Left lung (tissue), 14 donors: ENCODE measurements around the gene KMT5B. TPM values are rescaled to one million over a fixed set of nuclear protein-coding genes. Genes with fewer than 3 reads are reported as not detected.

Experiments
- ATAC-seq: fragments of 200-7000 bp; cut with Tn5 transposase; one replicate; pipeline ENCODE4 v1.9.1; 2020; ENCODE audit warnings: moderate library complexity
- DNase-seq, 4 donors: peaks; one replicate each; pipeline ENCODE4 v3.0.0-alpha.2; 2013 to 2020
- H3K27ac ChIP-seq, 2 donors: fragments of 200-600 bp; sonication (generic) in 1 of 2; one replicate each; pipeline versions ENCODE4 v1.5.0 to v1.8.0; 2020 to 2021
- H3K27me3 ChIP-seq, 2 donors: fragments of 200-600 bp; sonication (generic) in 1 of 2; one replicate each; pipeline versions ENCODE4 v1.5.0 to v1.8.0; 2020 to 2021
- H3K36me3 ChIP-seq, 2 donors: fragments of 200-600 bp; sonication (generic) in 1 of 2; one replicate each; pipeline versions ENCODE4 v1.5.0 to v1.8.0; 2020 to 2021
- H3K4me1 ChIP-seq, 2 donors: fragments of 200-600 bp; one replicate each; pipeline ENCODE4 v1.8.0; 2021
- H3K4me3 ChIP-seq, 2 donors: fragments of 200-600 bp; sonication (generic) in 1 of 2; one replicate each; pipeline versions ENCODE4 v1.5.0 to v1.8.0; 2020 to 2021; ENCODE audit warnings: mild to moderate bottlenecking in 1 of 2
- H3K9me3 ChIP-seq, 2 donors: fragments of 200-600 bp; sonication (generic) in 1 of 2; one replicate each; pipeline versions ENCODE4 v1.5.0 to v1.8.0; 2020 to 2021
- CTCF ChIP-seq, 2 donors: fragments of 200-600 bp; sonication (generic) in 1 of 2; IDR thresholded peaks; one replicate each; pipeline versions ENCODE4 v1.5.0 to v1.8.0; 2021; ENCODE audit warnings: antibody characterized with exemption in 2 of 2
- intact Hi-C, 2 donors: fragments of 100-400 bp; cut with DNase I; formaldehyde crosslinking; loops; one replicate each; pipeline versions ENCODE4 v1.11.2 to v1.14.2; 2022
- long read RNA-seq, 12 donors: library from polyadenylated mRNA in 2 of 12; unstranded in 2 of 12; transcript quantifications; one replicate each; pipeline ENCODE4 v2.0.0 and lab custom pipeline, GENCODE V29; 2019 to 2026
- polyA plus RNA-seq, 6 donors: library from polyadenylated mRNA; unstranded; fragments of 120-200 nt; gene quantifications; one replicate each; pipeline ENCODE4 v1.2.1, GENCODE V29; 2013; ENCODE audit not compliant: insufficient read length in 6 of 6
- total RNA-seq, 2 donors: library from RNA; stranded (reverse); fragmentation: NEBNext Ultra II Directional; extraction: Animal tissue kit (Norgen Biotek cat#: 25700); gene quantifications; one replicate each; pipeline ENCODE4 v1.2.1, GENCODE V29; 2021
- donor health status: DM: no; HTN: yes; CAD: no.
- donor health status: DM: no; HTN: no; CAD: no.

KMT5B gene
- 10 to 100 TPM; 36.0 to 38.2 TPM for total RNA-seq
- polyA plus RNA-seq, result 10 to 100 TPM; 84.6 to 91.7 (median 88.4) TPM
- long read RNA-seq, donor 1, partial matches to known transcripts, result 12 of 18 reads
- long read RNA-seq, donor 1, other reads (novel, unspliced or antisense), result 5 of 18 reads
- long read RNA-seq, donor 2, partial matches to known transcripts, result 12 of 15 reads
- long read RNA-seq, donor 2, other reads (novel, unspliced or antisense), result 0 of 15 reads
- long read RNA-seq, donor 3, result 0 reads
- long read RNA-seq, donor 4, partial matches to known transcripts, result 1 of 3 reads
- long read RNA-seq, donor 4, other reads (novel, unspliced or antisense), result 2 of 3 reads
- long read RNA-seq, donor 5, partial matches to known transcripts, result 0 of 2 reads
- long read RNA-seq, donor 5, other reads (novel, unspliced or antisense), result 0 of 2 reads
- long read RNA-seq, donor 6, partial matches to known transcripts, result 5 of 5 reads
- long read RNA-seq, donor 6, other reads (novel, unspliced or antisense), result 0 of 5 reads
- long read RNA-seq, donor 7, partial matches to known transcripts, result 6 of 6 reads
- long read RNA-seq, donor 7, other reads (novel, unspliced or antisense), result 0 of 6 reads
- long read RNA-seq, donor 8, partial matches to known transcripts, result 0 of 2 reads
- long read RNA-seq, donor 8, other reads (novel, unspliced or antisense), result 0 of 2 reads
- long read RNA-seq, donor 9, result 0 reads
- long read RNA-seq, donor 10, partial matches to known transcripts, result 0 of 3 reads
- long read RNA-seq, donor 10, other reads (novel, unspliced or antisense), result 3 of 3 reads
- long read RNA-seq, donor 11, partial matches to known transcripts, result 0 of 3 reads
- long read RNA-seq, donor 11, other reads (novel, unspliced or antisense), result 0 of 3 reads
- long read RNA-seq, donor 12, partial matches to known transcripts, result 0 of 1 reads
- long read RNA-seq, donor 12, other reads (novel, unspliced or antisense), result 0 of 1 reads

GRCh38 chr11:68213135-68213515 is at the start of gene KMT5B:
TSS of gene KMT5B (minus strand) at chr11:68213296. CDS start at chr11:68190076, 23,220 bp downstream.
- Histone ChIP-seq H3K27ac (peak within 1 kb of the TSS; percentile 99), H3K27me3 (peaks cover 0 to 6% of the 10 kb centered on the region in 2 donors), H3K4me3 (peak within 1 kb of the TSS; percentile 77 to 83), H3K36me3 (no peaks in the 10 kb centered on the region), H3K4me1 (peaks cover 21 to 49% of the 10 kb centered on the region in 2 donors), H3K9me3 (no peaks in the 10 kb centered on the region)
- no peak for TF ChIP-seq CTCF (IDR thresholded peaks at IDR 0.05)
- intact Hi-C loops, result no loop called here
- DNase-seq, result peak in 3 of 4 donors; percentile 45 to 71 (median 70)
- ATAC-seq, result no peak

GRCh38 chr11:68262544-68262827 is 49.4 kb upstream of the KMT5B start:
- ATAC-seq, result no peak
- no peak overlapping the region for H3K4me3 ChIP-seq
- no peak overlapping the region for H3K27ac ChIP-seq
- peaks cover 0 to 64% of the 10 kb centered on the region in 2 donors for H3K36me3 ChIP-seq
- peaks cover 4 to 6% of the 10 kb centered on the region in 2 donors for H3K4me1 ChIP-seq
- no peak for TF ChIP-seq CTCF (IDR thresholded peaks at IDR 0.05)
- no peaks in the 10 kb centered on the region for H3K27me3 ChIP-seq
- H3K9me3 ChIP-seq, result no peaks in the 10 kb centered on the region
- intact Hi-C loops, result loop anchor here in 1 of 2 donors (5.0 kb wide), 1 partner anchor 120 kb away; no protein-coding TSS in a partner anchor
- no peak for DNase-seq

- Histone ChIP-seq H3K9me3 (no peaks in the 10 kb centered on the region), H3K36me3 (peaks cover 0 to 58% of the 10 kb centered on the region in 2 donors), H3K4me3 (no peak overlapping the region), H3K4me1 (peaks cover 6 to 11% of the 10 kb centered on the region in 2 donors), H3K27ac (no peak overlapping the region), H3K27me3 (no peaks in the 10 kb centered on the region)
- DNase-seq (no peak), ATAC-seq (no peak)
- intact Hi-C loops, result loop anchor here in 1 of 2 donors (5.0 kb wide), 1 partner anchor 120 kb away; no protein-coding TSS in a partner anchor
- no peak for TF ChIP-seq CTCF (IDR thresholded peaks at IDR 0.05)
Observed at GRCh38 chr11:68261749-68262543, 48.9 kb upstream of the KMT5B start.

- Histone ChIP-seq H3K4me3 (no peak overlapping the region), H3K36me3 (peaks cover 0 to 49% of the 10 kb centered on the region in 2 donors), H3K9me3 (no peaks in the 10 kb centered on the region), H3K4me1 (peaks cover 6 to 11% of the 10 kb centered on the region in 2 donors), H3K27me3 (no peaks in the 10 kb centered on the region), H3K27ac (no peak overlapping the region)
- no peak for TF ChIP-seq CTCF (IDR thresholded peaks at IDR 0.05)
- intact Hi-C loops, result loop anchor here in 1 of 2 donors (5.0 kb wide), 1 partner anchor 121 kb away; no protein-coding TSS in a partner anchor
- no peak for DNase-seq
- no peak for ATAC-seq
Observed at GRCh38 chr11:68261006-68261405, 47.9 kb upstream of the KMT5B start.
